NCI-H1092 treated with DMSO at 0.1 percent for 48 hours (cell line): Measurements from ENCODE around the gene LRRC3C.
A peak's percentile ranks its signal among the peaks of the same experiment; 100 is the strongest.
"Not testable (repeated sequence)": the region's sequence is repeated elsewhere in the genome, so short reads cannot be mapped to it uniquely, and the experiment has no call there.

Experiments
- DNase-seq: peaks from one replicate; lab custom pipeline; 2025; lab: John Stamatoyannopoulos, UW

LRRC3C gene

GRCh38 chr17:39927101-39927928, at the start of gene LRRC3C, which contains the start of gene ORMDL3:
Gene LRRC3C (plus strand): TSS chr17:39927732. CDS start chr17:39941524, 13,792 bp downstream.
Gene ORMDL3 (minus strand): TSS chr17:39927601. CDS start chr17:39924203, 3,398 bp downstream.
- DNase-seq: peak; percentile 85

- DNase-seq: not testable (repeated sequence)
These were observed 41.4 kb upstream of the LRRC3C start for GRCh38 chr17:39886102-39886501.

GRCh38 chr17:39887078-39887477, 40.5 kb upstream of the LRRC3C start:
- no peak for DNase-seq

GRCh38 chr17:39889200-39889599, 38.3 kb upstream of the LRRC3C start:
- DNase-seq: no peak

- DNase-seq: no peak
These were observed 32.7 kb upstream of the LRRC3C start for GRCh38 chr17:39894681-39895376.

- DNase-seq: no peak
These were observed 29.4 kb upstream of the LRRC3C start for GRCh38 chr17:39898088-39898487.

GRCh38 chr17:39899215-39899614, 28.3 kb upstream of the LRRC3C start:
- no peak for DNase-seq

GRCh38 chr17:39902027-39902426, 25.5 kb upstream of the LRRC3C start:
- DNase-seq: not testable (repeated sequence)

- no peak for DNase-seq
These were observed 24.2 kb upstream of the LRRC3C start for GRCh38 chr17:39903158-39903884.

GRCh38 chr17:39904990-39905288, 22.6 kb upstream of the LRRC3C start:
- no peak for DNase-seq

- DNase-seq: no peak
These were observed 18.7 kb upstream of the LRRC3C start for GRCh38 chr17:39908789-39909352.

- DNase-seq: no peak
These were observed 13.5 kb upstream of the LRRC3C start for GRCh38 chr17:39913989-39914388.

GRCh38 chr17:39915559-39915958, 12.0 kb upstream of the LRRC3C start:
- DNase-seq: no peak

- DNase-seq: no peak
These were observed 10.6 kb upstream of the LRRC3C start for GRCh38 chr17:39916918-39917317.

- DNase-seq: no peak
These were observed 8.3 kb upstream of the LRRC3C start for GRCh38 chr17:39919087-39919683.

GRCh38 chr17:39920218-39921210, 7.0 kb upstream of the LRRC3C start:
- no peak for DNase-seq

GRCh38 chr17:39921323-39921722, 6.2 kb upstream of the LRRC3C start:
- no peak for DNase-seq

GRCh38 chr17:39922006-39922405, 5.5 kb upstream of the LRRC3C start:
- DNase-seq: no peak

- DNase-seq: no peak
These were observed 4.3 kb upstream of the LRRC3C start for GRCh38 chr17:39923230-39923629.

- no peak for DNase-seq
These were observed 3.5 kb upstream of the LRRC3C start for GRCh38 chr17:39923836-39924690.
